HEK293T (cell line): ENCODE data around the gene DHRS1.

Experiments used
- CTCF ChIA-PET: fragments of 350-600 bp; formaldehyde crosslinking; extraction: SDS; loops from one replicate; lab custom pipeline; 2021; ENCODE audit warnings: antibody characterized with exemption, inconsistent platforms; lab: Yijun Ruan, JAX
- POLR2A ChIA-PET: fragments of 350-600 bp; formaldehyde crosslinking; extraction: SDS; loops from one replicate; lab custom pipeline; 2020; ENCODE audit warnings: antibody characterized with exemption, inconsistent platforms; lab: Yijun Ruan, JAX
- DNase-seq: peaks from one replicate; pipeline ENCODE4 v3.0.0; 2012; ENCODE audit warnings: mixed read lengths; ENCODE audit errors: extremely low spot score
- ARNT ChIP-seq: fragments of 450-650 bp; IDR thresholded peaks from 2 replicates; pipeline ENCODE4 v1.6.1; 2017; ENCODE audit warnings: mild to moderate bottlenecking
- BHLHE40 ChIP-seq: fragments of 450-650 bp; IDR thresholded peaks from 2 replicates; pipeline ENCODE4 v1.6.1; 2016; ENCODE audit warnings: mild to moderate bottlenecking, moderate library complexity, borderline replicate concordance
- CTBP1 ChIP-seq: fragments of 450-650 bp; IDR thresholded peaks from 2 replicates; pipeline ENCODE4 v1.6.1; 2016; ENCODE audit warnings: borderline replicate concordance
- ELF4 ChIP-seq: fragments of 450-650 bp; IDR thresholded peaks from 2 replicates; pipeline ENCODE4 v1.6.1; 2017; ENCODE audit warnings: antibody characterized with exemption
- FOXA1 ChIP-seq: fragments of 450-650 bp; IDR thresholded peaks from 2 replicates; pipeline ENCODE4 v1.6.1; 2016; ENCODE audit warnings: mild to moderate bottlenecking
- FOXK2 ChIP-seq: fragments of 450-650 bp; IDR thresholded peaks from 2 replicates; pipeline ENCODE4 v1.6.1; 2016; ENCODE audit warnings: mild to moderate bottlenecking
- FOXM1 ChIP-seq: fragments of 450-650 bp; IDR thresholded peaks from 2 replicates; pipeline ENCODE4 v1.6.1; 2017; ENCODE audit warnings: mild to moderate bottlenecking, borderline replicate concordance
- HDGF ChIP-seq: fragments of 450-650 bp; IDR thresholded peaks from 2 replicates; pipeline ENCODE4 v1.6.1; 2017; ENCODE audit warnings: antibody characterized with exemption, borderline replicate concordance
- L3MBTL2 ChIP-seq: fragments of 450-650 bp; conservative IDR thresholded peaks from 2 replicates; pipeline ENCODE4 v1.6.1; 2016; ENCODE audit warnings: mild to moderate bottlenecking
- LEF1 ChIP-seq: fragments of 450-650 bp; IDR thresholded peaks from 2 replicates; pipeline ENCODE4 v1.6.1; 2017; ENCODE audit warnings: mild to moderate bottlenecking, borderline replicate concordance
- NFRKB ChIP-seq: fragments of 450-650 bp; IDR thresholded peaks from 2 replicates; pipeline ENCODE4 v1.6.1; 2016; ENCODE audit warnings: mild to moderate bottlenecking, moderate library complexity
- SP1 ChIP-seq: fragments of 450-650 bp; IDR thresholded peaks from 2 replicates; pipeline ENCODE4 v1.6.1; 2017
- SUZ12 ChIP-seq: fragments of 450-650 bp; IDR thresholded peaks from 2 replicates; pipeline ENCODE4 v1.6.1; 2016; ENCODE audit warnings: mild to moderate bottlenecking
- TARDBP ChIP-seq: fragments of 450-650 bp; IDR thresholded peaks from 2 replicates; pipeline ENCODE4 v1.6.1; 2016
- ZNF384 ChIP-seq: fragments of 450-650 bp; IDR thresholded peaks from 2 replicates; pipeline ENCODE4 v1.6.1; 2016
- TF ChIP-seq, protein P1 (sequence below): fragments of 450-650 bp; IDR thresholded peaks from 2 replicates; pipeline ENCODE4 v1.6.1; 2016

The DHRS1 gene

DNA sequence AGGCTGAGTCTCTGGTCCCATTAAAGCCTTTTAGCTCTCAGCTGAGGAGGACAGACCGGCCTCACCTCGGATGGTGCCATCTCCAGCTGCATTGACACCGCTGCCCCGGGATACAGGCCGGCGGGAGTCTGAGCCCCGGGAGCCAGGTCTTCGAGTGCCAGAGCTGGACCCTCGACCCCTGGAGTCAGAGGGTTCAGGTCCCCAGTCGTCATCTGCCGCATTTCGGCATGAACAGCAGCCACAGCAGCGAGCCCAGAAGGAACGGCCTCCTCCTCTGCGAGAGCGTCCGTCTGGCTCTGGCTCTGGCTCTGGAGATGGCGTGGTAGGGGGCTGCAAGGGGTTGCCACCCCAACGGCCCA, 37.6 kb downstream of the DHRS1 start:
- ChIA-PET CTCF (interaction anchor here (1.2 to 1.7 kb wide), 3 partner anchors 9 to 20 kb away, joined by 3 to 6 read pairs (median 6); partner anchors contain the start of gene TINF2), POLR2A (interaction anchor here (1.8 to 4.2 kb wide), 2 partner anchors 9 to 20 kb away, joined by 6 to 30 read pairs; partner anchors contain the start of genes RABGGTA and TINF2)
- no peak for TF ChIP-seq ZNF384
- DNase-seq = no peak

DNA sequence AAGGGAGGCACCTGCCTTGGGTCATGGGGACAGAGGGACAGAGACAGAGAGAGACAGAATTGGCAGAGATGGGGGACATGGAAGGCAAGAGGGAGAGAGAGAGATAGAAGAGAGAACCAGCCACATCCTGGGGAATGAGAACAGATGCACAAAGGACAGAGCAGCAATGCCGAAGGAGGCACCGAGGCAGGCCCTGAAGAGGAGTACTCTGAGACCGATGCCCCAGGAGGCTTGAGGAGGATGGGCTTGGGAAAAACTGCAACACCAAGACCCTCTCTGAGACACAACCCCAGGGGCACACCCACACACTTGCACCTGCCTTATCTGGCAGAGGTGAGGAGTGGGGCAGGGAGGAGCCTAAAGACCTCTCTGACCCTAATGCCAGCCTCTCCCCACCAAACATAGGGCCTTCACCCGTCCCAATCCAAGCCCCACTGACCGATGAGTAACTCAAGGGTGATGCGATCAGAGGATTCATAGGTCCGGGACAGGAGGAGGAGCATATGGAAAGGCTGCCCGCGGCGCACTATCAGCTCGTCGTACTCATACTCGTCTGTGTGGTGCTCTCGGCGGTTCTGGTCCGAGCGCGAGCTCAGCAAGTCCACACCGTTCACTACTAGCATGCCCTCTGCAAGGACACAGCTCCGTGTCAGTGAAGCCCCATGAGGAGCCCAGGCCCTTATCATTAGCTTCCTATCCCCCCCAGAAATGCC, 38.2 kb downstream of the DHRS1 start:
- DNase-seq = no peak
- POLR2A ChIA-PET = interaction anchor here (1.1 to 4.2 kb wide), 2 partner anchors 9 to 10 kb away, joined by 3 to 30 read pairs; partner anchors contain the start of gene RABGGTA
- CTCF ChIA-PET = interaction anchor here (1.2 to 1.7 kb wide), 3 partner anchors 9 to 19 kb away, joined by 3 to 6 read pairs (median 6); partner anchors contain the start of gene TINF2
- TF ChIP-seq FOXA1 (no peak), SP1 (no peak), TARDBP (no peak), HDGF (no peak), BHLHE40 (no peak), FOXM1 (no peak), SUZ12 (no peak)
- TF ChIP-seq, protein P1, sequence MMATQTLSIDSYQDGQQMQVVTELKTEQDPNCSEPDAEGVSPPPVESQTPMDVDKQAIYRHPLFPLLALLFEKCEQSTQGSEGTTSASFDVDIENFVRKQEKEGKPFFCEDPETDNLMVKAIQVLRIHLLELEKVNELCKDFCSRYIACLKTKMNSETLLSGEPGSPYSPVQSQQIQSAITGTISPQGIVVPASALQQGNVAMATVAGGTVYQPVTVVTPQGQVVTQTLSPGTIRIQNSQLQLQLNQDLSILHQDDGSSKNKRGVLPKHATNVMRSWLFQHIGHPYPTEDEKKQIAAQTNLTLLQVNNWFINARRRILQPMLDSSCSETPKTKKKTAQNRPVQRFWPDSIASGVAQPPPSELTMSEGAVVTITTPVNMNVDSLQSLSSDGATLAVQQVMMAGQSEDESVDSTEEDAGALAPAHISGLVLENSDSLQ = no peak

DNA sequence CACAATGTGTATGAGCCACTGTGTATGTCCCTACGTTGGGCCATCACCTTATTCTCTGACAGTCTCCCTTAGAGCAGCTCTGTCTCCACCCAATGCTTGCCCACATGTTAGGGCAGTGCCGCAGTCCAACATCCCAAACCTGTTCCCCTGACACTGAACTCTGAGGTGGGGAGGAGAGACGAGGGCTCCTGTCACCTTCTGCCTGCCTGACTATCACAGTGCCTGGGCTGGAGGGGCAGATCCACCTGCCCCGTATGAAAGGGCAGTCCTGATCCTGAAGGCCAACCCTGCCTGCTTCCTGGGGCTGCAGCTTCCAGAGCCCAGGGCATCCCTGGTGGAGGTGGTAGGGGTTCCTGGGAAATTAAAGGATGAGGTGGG, 38.8 kb downstream of the DHRS1 start:
- CTCF ChIA-PET = interaction anchor here (1.2 to 1.7 kb wide), 2 partner anchors 9 to 18 kb away, joined by 3 to 6 read pairs; partner anchors contain the start of gene TINF2
- POLR2A ChIA-PET = interaction anchor here (1.1 to 4.2 kb wide), 2 partner anchors 9 to 10 kb away, joined by 3 to 30 read pairs; partner anchors contain the start of gene RABGGTA
- no peak for TF ChIP-seq TARDBP
- no peak for TF ChIP-seq L3MBTL2
- no peak for TF ChIP-seq HDGF
- no peak for TF ChIP-seq ARNT
- TF ChIP-seq CTBP1 = no peak
- no peak for TF ChIP-seq ELF4
- no peak for TF ChIP-seq SP1
- TF ChIP-seq FOXM1 = no peak
- no peak for TF ChIP-seq BHLHE40
- TF ChIP-seq FOXA1 = no peak
- no peak for TF ChIP-seq NFRKB
- no peak for TF ChIP-seq FOXK2
- TF ChIP-seq, protein P1 = no peak
- no peak for TF ChIP-seq ZNF384
- TF ChIP-seq LEF1 = no peak
- no peak for TF ChIP-seq SUZ12
- no peak for DNase-seq

DNA sequence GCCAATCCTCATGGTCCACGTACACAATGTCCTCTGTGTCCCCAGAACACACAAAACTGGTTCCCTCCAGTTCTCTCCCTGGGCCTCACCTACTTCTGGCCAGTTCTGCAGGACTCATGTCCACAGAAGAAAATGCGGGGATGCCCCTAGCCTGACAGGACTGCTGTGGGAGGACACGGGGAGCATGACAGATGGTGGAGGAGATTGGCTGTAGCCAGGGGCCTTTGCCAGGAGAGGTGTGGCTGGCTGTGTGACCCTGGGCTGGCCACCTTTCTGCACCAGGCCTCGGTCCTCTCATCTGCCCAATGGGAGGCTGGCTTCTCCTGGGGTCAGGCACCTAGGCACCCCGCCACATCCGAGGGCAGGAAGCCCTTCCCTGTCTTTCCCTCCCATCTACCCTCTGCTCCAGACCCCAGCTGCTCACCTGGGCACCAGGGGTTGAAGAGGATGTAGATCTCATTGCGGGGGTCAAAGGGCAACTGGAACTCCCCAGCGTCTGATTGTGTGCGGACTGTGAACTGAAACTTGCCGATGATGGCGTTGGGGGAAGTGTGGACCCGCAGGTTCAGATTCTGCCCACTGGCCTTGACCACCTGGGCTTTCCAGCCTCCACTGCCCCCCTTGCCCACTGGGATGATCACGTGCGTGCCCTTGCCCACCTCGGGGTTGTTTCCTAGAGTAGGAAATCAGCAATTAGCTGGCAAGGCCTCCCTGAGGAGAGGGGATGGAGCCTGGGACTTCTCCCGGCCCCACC, 39.4 kb downstream of the DHRS1 start:
- CTCF ChIA-PET = interaction anchor here (1.7 kb wide), 1 partner anchor 18 kb away, joined by 6 read pairs; the partner anchor contains the start of gene TINF2

DNA sequence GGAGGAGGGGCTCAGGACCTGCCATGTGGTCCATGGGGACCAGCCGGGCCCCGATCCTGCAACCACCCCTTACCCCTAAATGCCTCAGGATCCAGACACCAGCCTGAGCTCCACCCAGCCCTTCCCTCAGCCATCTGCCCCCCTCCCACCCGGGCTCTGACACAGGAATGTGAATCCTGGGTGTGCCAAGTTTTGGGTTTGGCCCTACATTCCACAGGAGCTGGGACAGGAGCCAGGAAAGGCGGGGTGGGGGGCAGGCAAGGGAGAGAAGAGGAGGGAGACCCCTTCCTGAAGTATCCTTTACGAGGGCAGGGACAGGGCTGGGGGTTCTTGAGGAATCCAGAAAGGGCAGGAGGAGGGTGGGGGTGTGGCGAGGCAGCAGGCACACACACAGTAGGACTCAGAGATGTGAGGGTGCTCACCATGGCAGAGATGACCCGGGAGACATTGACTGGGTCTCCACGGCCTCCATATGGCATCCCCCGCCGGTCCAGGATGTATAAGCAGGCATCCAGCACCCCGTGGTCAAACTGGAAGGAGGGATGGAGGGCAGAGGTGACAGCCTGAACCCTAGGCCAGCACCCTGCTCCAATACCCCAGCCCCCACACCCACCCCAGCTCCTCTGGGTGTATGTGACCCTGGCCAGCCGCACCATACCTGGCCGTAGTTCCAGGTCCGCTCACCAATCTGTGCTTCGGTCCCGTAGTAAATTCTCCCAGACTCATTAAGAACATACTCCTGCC, 40.1 kb downstream of the DHRS1 start:
- no peak for TF ChIP-seq FOXM1
- TF ChIP-seq ELF4 = no peak
- TF ChIP-seq L3MBTL2 = no peak
- no peak for TF ChIP-seq BHLHE40
- TF ChIP-seq FOXA1 = no peak
- ChIA-PET CTCF (no interaction called here), POLR2A (interaction anchor here (4.2 kb wide), 1 partner anchor 12 kb away, joined by 30 read pairs; the partner anchor contains the start of gene RABGGTA)
- no peak for DNase-seq

More for the DNA sequence above, 39.4 kb downstream of the DHRS1 start:
- TF ChIP-seq ZNF384 = no peak
- no peak for TF ChIP-seq FOXK2
- TF ChIP-seq NFRKB = no peak
- no peak for TF ChIP-seq ELF4
- no peak for TF ChIP-seq FOXA1
- no peak for TF ChIP-seq BHLHE40
- no peak for TF ChIP-seq TARDBP
- no peak for TF ChIP-seq CTBP1
- no peak for TF ChIP-seq LEF1
- TF ChIP-seq SP1 = no peak
- TF ChIP-seq, protein P1 = no peak
- TF ChIP-seq L3MBTL2 = no peak
- TF ChIP-seq FOXM1 = no peak
- TF ChIP-seq SUZ12 = no peak
- TF ChIP-seq HDGF = no peak
- TF ChIP-seq ARNT = no peak
- no peak for DNase-seq
- POLR2A ChIA-PET = interaction anchor here (1.1 to 4.2 kb wide), 2 partner anchors 8 to 11 kb away, joined by 3 to 30 read pairs; partner anchors contain the start of gene RABGGTA
